Activated naive CD4-positive, alpha-beta T cell (primary cell): ENCODE data around the gene FBXW9.
"Not testable (repeated sequence)": the region's sequence is repeated elsewhere in the genome, so short reads cannot be mapped to it uniquely, and the experiment has no call there.

Source experiments
- DNase-seq, 4 experiments: peaks; one replicate each; lab custom pipeline; 2025; lab: John Stamatoyannopoulos, UW

The FBXW9 gene

DNA sequence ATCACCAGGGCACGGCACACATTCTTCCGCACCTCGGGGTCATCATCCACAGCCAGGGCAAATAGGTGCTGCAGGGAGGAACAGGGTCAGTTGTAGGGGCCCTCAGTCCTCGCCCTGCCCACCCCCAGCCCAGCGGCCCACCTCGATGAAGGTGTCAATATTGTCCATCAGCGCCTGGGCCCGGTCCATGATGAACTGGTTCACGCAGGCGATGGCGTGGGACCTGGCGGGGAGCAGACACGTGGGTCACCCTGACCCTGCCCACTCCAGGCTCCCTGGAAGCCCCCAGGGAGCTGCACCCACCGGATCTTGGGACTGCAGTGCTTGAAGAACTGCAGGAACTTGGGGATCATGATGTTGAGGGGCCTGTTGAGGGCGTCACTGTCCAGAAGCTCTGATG is 18.7 kb upstream of the FBXW9 start:
- DNase-seq = no peak

DNA sequence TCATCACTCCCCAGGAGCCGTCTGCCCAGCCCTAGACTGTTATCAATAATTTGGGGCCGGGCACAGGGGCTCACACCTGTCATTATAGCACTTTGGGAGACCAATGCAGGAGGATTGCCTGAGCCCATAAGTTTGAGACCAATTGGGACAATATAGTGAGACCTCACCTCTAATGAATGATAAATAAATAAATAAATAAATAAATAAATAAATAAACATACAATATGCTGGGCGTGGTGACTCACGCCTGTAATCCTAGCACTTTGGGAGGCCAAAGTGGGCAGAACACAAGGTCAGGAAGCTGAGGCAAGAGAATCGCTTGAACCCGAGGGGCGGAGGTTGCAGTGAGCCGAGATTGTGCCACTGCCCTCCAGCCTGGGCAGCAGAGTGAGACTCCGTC is 16.9 kb upstream of the FBXW9 start:
- DNase-seq = not testable (repeated sequence)

- DNase-seq = not testable (repeated sequence)
Measured at GRCh38 chr19:12712077-12712476, 15.6 kb upstream of the FBXW9 start.

DNA sequence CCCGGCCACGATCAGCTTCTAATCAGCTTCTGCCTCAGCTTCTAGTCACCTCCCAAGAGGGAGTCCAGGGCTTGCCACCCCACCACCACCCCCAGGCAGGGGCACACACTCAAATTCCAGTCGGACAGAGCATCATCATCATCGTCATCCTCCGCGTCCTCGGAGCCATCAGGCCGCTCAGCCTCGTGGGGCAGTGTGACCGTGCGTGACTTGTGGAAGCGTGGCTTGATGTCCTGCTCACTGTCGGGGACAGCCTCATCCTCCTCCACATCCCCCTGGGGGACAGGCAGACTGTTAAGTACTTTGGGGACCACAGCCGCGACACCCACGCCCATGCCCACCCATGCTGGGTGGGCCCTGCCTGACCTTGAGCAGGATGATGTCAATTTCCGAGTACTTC is 14.8 kb upstream of the FBXW9 start:
- DNase-seq = no peak

- no peak for DNase-seq
Measured at GRCh38 chr19:12708641-12709040, 12.2 kb upstream of the FBXW9 start.

GRCh38 chr19:12706332-12706718 is 9.9 kb upstream of the FBXW9 start:
- DNase-seq = no peak

DNA sequence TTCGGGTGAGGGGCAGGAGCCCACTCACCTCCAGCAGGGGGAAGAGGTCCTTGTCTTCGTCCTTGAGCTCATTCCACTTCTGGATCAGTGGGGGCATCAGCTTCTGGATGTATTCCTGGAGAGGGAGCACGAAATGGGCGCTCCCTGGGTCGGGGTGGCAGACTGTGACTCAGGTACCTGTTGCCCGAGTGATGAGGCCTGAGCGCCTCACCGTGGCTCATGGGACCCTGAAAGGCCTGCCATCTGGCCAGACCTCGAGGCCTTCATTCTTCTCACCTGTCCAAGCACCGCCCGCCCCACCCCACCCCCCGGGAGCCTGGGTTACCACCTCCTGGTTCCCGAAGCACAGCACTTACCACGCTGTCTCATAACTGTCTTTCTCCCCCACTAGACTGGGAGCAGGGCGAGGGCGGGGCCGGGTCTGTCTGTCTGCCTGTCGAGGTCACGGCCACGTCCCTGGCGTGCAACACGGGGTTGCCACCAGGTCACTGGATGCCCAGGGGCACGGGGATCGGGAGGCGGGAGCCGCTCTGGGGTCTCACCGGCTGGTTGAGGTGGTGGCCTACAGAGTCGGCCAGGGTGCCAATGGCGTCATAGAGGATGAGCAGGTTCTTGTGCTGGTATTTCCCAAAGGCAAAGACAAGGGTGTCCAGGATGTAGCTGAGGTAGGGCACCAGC is 9.4 kb upstream of the FBXW9 start:
- DNase-seq = no peak

DNA sequence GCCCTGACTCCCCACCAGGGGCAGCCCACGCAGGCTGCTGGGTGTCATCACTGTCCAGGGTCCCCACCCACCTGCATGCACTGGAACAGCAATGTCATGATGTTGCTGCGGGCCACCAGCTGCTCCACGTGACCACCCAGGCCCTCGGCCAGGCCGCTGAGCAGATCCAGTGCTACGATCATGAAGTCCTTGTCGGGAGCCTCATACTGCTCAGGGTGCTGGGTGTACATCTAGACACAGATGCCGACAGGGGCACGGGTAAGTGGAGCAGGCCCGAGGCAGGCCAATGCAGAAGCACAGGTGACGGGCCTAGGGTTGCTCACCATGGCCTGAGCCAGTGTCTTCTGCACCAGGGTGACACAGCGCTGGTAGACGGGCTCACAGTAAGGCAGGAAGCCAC is 8.7 kb upstream of the FBXW9 start:
- DNase-seq = no peak

DNA sequence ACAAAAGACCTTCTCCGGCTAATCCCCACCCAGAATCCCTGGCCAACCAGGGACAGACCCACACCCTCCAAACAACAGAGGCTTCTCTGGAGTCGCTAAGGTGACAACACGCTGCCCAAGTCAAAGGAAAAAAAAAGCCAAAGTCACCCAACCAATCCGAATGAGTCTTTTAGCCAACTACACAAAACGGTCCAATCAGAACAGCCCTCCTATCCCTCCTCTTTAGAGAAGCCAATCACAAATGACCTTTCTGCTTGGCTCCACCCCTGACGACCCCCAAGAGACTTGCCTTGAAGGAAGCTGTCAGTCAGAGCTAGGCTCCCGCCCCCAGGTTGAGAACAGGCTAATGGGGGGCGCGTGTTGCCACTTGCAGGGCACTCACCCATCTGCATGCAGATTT is 6.6 kb upstream of the FBXW9 start:
- DNase-seq = no peak

DNA sequence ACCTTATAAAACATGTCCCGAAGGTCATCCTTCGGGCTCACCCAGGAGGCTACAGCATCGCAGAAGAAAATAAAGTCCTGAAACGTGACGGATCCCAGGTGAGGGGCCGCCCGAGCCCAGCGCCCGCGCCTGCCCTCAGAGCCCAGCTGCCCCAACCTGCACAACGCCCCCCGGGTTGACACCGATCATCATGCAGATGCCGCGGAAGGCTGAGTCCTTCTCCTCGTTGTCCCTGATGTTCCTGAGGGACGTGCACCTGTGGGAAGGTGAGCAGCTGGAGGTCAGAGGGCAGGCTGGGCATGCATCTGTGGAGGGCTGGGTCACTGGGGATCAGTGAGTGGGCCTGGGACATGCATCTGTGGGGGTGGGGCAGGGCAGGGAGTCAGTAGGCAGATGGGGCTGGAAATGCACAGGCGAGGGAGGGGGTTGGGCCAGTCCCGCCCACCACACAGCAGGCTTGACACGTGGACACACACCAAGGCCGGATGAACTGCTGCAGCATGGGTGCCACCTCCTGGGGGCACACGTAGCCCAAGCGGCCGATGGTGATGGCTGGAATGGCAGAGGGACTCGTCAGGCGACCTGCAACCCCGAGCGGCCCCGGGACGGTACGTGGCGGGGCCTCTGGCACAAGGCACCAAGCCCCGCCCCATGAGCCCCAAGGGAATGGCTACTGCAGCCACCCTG is 5.3 kb upstream of the FBXW9 start:
- DNase-seq = no peak

- DNase-seq = no peak
Measured at GRCh38 chr19:12698138-12698537, 1.7 kb upstream of the FBXW9 start.

DNA sequence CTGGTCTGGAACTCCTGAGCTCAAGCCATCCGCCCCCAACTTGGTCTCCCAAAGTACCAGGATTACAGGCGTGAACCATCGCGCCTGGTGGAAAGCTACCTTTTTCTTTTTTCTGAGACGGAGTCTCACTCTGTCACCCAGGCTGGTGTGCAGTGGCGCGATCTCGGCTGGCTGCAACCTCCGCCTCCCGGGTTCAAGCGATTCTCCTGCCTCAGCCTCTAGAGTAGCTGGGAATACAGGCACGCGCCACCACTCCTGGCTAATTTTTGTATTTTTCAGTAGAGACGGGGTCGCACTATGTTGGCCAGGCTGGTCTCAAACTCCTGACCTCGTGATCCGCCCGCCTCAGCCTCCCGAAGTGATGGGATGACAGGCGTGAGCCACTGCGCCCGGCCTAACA is 994 bp upstream of the FBXW9 start:
- DNase-seq = not testable (repeated sequence)

GRCh38 chr19:12695997-12696365 is 450 bp downstream of the FBXW9 start:
- DNase-seq = no peak

DNA sequence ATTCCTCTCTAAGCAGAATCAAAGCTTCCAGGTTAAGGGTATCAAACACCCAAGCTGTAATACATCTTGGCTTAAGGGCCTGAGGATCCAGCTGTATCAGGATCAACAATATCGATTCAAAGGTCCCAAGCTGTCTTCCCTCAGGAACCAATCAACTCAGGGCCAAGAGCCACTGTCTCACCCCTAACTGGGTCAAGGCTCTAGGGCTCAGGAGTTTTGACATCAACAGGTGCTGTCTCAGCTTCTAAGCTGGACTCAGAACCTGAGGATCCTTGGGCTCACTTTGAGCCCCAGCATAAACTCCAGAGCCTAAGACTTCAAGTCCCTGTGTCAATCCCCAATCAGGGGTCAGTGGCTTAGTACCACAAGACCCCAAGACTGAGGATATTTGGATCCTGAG is 917 bp downstream of the FBXW9 start:
- DNase-seq = no peak

DNA sequence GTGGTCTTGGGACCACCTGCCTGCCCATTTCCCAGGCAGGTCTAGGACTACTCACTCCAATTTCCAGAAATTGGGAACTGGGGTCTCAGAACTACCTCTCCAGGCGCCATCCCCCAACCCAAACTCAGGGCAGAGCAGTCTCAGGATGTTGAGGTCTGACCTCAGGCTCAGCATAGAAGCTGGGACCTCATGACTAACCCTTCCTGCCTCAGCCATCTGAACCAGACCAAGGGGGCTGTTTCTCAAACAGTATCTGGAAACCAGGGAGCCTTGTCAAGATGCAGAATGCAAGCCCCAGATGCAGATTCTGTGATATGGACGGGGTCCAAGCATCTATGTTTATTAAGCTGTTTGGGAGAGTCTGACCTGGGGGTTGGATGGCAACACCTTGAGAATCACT is 1.3 kb downstream of the FBXW9 start:
- DNase-seq = no peak

- DNase-seq = no peak
Measured at GRCh38 chr19:12694641-12695040, 1.8 kb downstream of the FBXW9 start.

GRCh38 chr19:12692960-12693359 is 3.5 kb downstream of the FBXW9 start:
- no peak for DNase-seq

DNA sequence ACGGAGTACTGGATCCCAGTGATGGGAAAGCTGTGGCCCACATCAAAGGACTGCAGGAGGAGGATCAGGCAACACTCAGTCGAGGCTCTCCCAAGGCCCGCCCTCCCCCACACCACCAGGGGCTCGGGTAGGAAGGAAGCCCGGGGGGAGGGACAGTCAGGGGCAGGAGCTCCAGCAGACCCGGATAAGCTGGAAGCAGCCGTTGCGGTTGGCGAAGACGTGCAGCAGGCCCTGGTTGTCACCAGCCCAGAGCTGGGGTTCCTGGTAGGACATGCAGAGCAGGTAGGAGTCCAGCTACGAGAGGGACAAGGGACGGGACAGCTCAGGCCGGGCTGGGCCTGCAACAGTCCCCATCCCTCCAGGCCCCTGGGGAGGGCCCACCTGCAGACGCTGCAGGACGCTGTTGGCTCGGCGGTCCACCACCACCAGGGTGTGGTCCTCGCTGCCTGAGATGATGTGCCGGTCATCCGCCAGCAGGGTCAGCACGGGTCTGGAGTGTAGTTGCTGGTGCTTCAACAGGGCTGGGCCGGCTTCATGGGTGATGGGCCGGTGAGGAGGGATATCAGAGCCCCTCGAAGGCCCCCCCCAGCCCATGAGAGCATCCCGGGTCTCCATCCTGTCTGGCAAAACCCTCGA is 6.7 kb downstream of the FBXW9 start:
- no peak for DNase-seq

GRCh38 chr19:12689012-12689411 is 7.4 kb downstream of the FBXW9 start:
- no peak for DNase-seq

- no peak for DNase-seq
Measured at GRCh38 chr19:12687496-12688196, 8.8 kb downstream of the FBXW9 start, which contains the start of gene GNG14. Gene GNG14 (plus strand): TSS chr19:12687998. CDS start chr19:12688049, 51 bp downstream.

- no peak for DNase-seq
Measured at GRCh38 chr19:12685831-12686230, 10.6 kb downstream of the FBXW9 start.

- peak; percentile 71 to 79 (median 74) for DNase-seq
Measured at GRCh38 chr19:12681074-12681987, 15.1 kb downstream of the FBXW9 start, which contains the start of gene DHPS. Gene DHPS (minus strand): TSS chr19:12681880. CDS start chr19:12681766, 114 bp downstream.
